SK-N-SH (cell line): Measurements from ENCODE around the gene TACC2. TPM values are rescaled to one million over a fixed set of nuclear protein-coding genes. Genes with fewer than 3 reads are reported as not detected.
A peak's percentile ranks its signal among the peaks of the same experiment; 100 is the strongest.

Experiments
- CTCF ChIA-PET: fragments of 300-600, 350-600 bp; formaldehyde crosslinking; extraction: SDS; loops from one replicate; lab custom pipeline; 2021; lab: Yijun Ruan, JAX
- POLR2A ChIA-PET: fragments of 350-600 bp; sonication (Branson Sonifier 250); formaldehyde crosslinking; extraction: SDS; loops from one replicate; lab custom pipeline; 2020; ENCODE audit warnings: antibody characterized with exemption, inconsistent platforms; lab: Yijun Ruan, JAX
- DNase-seq: peaks from one replicate; pipeline ENCODE4 v3.0.0; 2012
- H2AFZ ChIP-seq: fragments of 200-600 bp; sonication (generic); 2 replicates; pipeline ENCODE4 v1.8.1; 2016; ENCODE audit warnings: antibody characterized with exemption, mild to moderate bottlenecking, low read depth
- H3F3A ChIP-seq: fragments of 200-600 bp; sonication (generic); replicated peaks from 2 replicates; pipeline ENCODE3; 2016; ENCODE audit warnings: antibody characterized with exemption, mild to moderate bottlenecking; ENCODE audit not compliant: insufficient read depth
- H3K27ac ChIP-seq, 2 experiments: fragments of 200-500 bp in 1 of 2; fragments of 200-600 bp in 1 of 2; sonication (Bioruptor generic) in 1 of 2; sonication (generic), shearing (Covaris generic) in 1 of 2; 2 replicates each; pipeline versions ENCODE4 v1.5.1 to v1.6.1; 2014 to 2016; ENCODE audit warnings: low read depth in 2 of 2, inconsistent platforms in 1 of 2, low read length in 1 of 2, mild to moderate bottlenecking in 1 of 2, mixed read lengths in 1 of 2
- H3K27me3 ChIP-seq: fragments of 200-600 bp; sonication (generic), shearing (Covaris generic); 2 replicates; pipeline ENCODE4 v1.6.1; 2016; ENCODE audit warnings: mixed run types; ENCODE audit not compliant: insufficient read depth
- H3K36me3 ChIP-seq, 2 experiments: fragments of 200-500 bp in 1 of 2; fragments of 200-600 bp in 1 of 2; sonication (Bioruptor generic) in 1 of 2; sonication (generic) in 1 of 2; replicated peaks in 1 of 2; 2 replicates each; pipeline versions ENCODE3 to v1.5.1; 2014 to 2016; ENCODE audit warnings: low read length in 1 of 2, mild to moderate bottlenecking in 1 of 2; ENCODE audit not compliant: insufficient read depth in 2 of 2, control insufficient read depth in 1 of 2
- H3K4me1 ChIP-seq, 2 experiments: fragments of 200-500 bp in 1 of 2; fragments of 200-600 bp in 1 of 2; sonication (Bioruptor generic) in 1 of 2; sonication (generic), shearing (Covaris generic) in 1 of 2; 2 replicates each; pipeline versions ENCODE4 v1.5.1 to v1.6.1; 2014 to 2016; ENCODE audit warnings: low read depth in 1 of 2, low read length in 1 of 2, mixed run types in 1 of 2; ENCODE audit not compliant: insufficient read depth in 2 of 2, control insufficient read depth in 1 of 2
- H3K4me2 ChIP-seq: fragments of 200-600 bp; sonication (generic), shearing (Covaris generic); 2 replicates; pipeline ENCODE4 v1.6.1; 2017; ENCODE audit warnings: mixed run types
- H3K4me3 ChIP-seq, 2 experiments: fragments of 200-500 bp in 1 of 2; fragments of 200-600 bp in 1 of 2; sonication (Bioruptor generic) in 1 of 2; sonication (generic), shearing (Covaris generic) in 1 of 2; 2 replicates each; pipeline versions ENCODE4 v1.5.1 to v1.8.1; 2014 to 2016; ENCODE audit warnings: low read depth in 2 of 2, inconsistent platforms in 1 of 2, low read length in 1 of 2, mild to moderate bottlenecking in 1 of 2, mixed read lengths in 1 of 2, moderate library complexity in 1 of 2
- H3K79me2 ChIP-seq: fragments of 200-600 bp; sonication (generic); 2 replicates; pipeline ENCODE4 v1.8.1; 2017; ENCODE audit warnings: mild to moderate bottlenecking; ENCODE audit not compliant: insufficient read depth
- H3K9ac ChIP-seq: fragments of 200-600 bp; sonication (generic); 2 replicates; pipeline ENCODE4 v1.6.1; 2017; ENCODE audit warnings: mixed run types
- H3K9me2 ChIP-seq: fragments of 200-600 bp; sonication (generic); 2 replicates; pipeline ENCODE4 v1.6.1; 2017; ENCODE audit warnings: mixed run types
- H3K9me3 ChIP-seq: fragments of 200-600 bp; sonication (generic); 2 replicates; pipeline ENCODE4 v1.6.1; 2017; ENCODE audit warnings: mixed run types, mild to moderate bottlenecking, moderate library complexity
- H4K20me1 ChIP-seq: fragments of 200-600 bp; sonication (generic); 2 replicates; pipeline ENCODE4 v1.6.1; 2017; ENCODE audit warnings: mild to moderate bottlenecking, mixed run types; ENCODE audit not compliant: insufficient read depth
- CTCF ChIP-seq: fragments of 200-600 bp; sonication (generic); IDR thresholded peaks from 2 replicates; pipeline ENCODE4 v1.6.1; 2017; ENCODE audit warnings: antibody characterized with exemption, mild to moderate bottlenecking, moderate library complexity
- ELF1 ChIP-seq: IDR thresholded peaks from 2 replicates; pipeline ENCODE4 v1.4.0; 2012
- EZH2phosphoT487 ChIP-seq: fragments of 200-600 bp; sonication (generic); IDR thresholded peaks from 2 replicates; pipeline ENCODE4 v1.6.1; 2017; ENCODE audit warnings: low read depth, mixed run types, mild to moderate bottlenecking, antibody characterized with exemption, moderate library complexity, borderline replicate concordance
- FOSL2 ChIP-seq: IDR thresholded peaks from 2 replicates; pipeline ENCODE4 v1.4.0; 2012; ENCODE audit warnings: low read depth, mild to moderate bottlenecking, moderate library complexity, borderline replicate concordance
- GABPA ChIP-seq: IDR thresholded peaks from 2 replicates; pipeline ENCODE4 v1.4.0; 2012; ENCODE audit warnings: low read depth, mild to moderate bottlenecking
- GATA2 ChIP-seq: sonication (generic); formaldehyde crosslinking; IDR thresholded peaks from 2 replicates; pipeline ENCODE4 v1.5.0; 2020; ENCODE audit warnings: mild to moderate bottlenecking, missing genetic modification reagents
- IRF3 ChIP-seq: fragments of 150-350 bp; IDR thresholded peaks from 2 replicates; pipeline ENCODE4 v1.6.1; 2016; ENCODE audit warnings: mild to moderate bottlenecking, low read depth, low read length
- MAX ChIP-seq: IDR thresholded peaks from 2 replicates; pipeline ENCODE4 v1.4.0; 2012; ENCODE audit warnings: low read depth
- MXI1 ChIP-seq: IDR thresholded peaks from 2 replicates; pipeline ENCODE4 v1.6.1; 2012; ENCODE audit warnings: mild to moderate bottlenecking, low read depth, low read length, improper control_type of control experiment
- NFIC ChIP-seq: IDR thresholded peaks from 2 replicates; pipeline ENCODE4 v1.4.0; 2012; ENCODE audit warnings: borderline replicate concordance
- NRF1 ChIP-seq: IDR thresholded peaks from 2 replicates; pipeline ENCODE4 v1.6.1; 2012; ENCODE audit warnings: low read depth, mild to moderate bottlenecking, low read length
- PBX3 ChIP-seq: IDR thresholded peaks from 2 replicates; pipeline ENCODE4; 2012
- RCOR1 ChIP-seq: fragments of 150-350 bp; IDR thresholded peaks from 2 replicates; pipeline ENCODE4 v1.6.1; 2017; ENCODE audit warnings: antibody characterized with exemption, low read length
- REST ChIP-seq: IDR thresholded peaks from 2 replicates; pipeline ENCODE4 v1.6.1; 2012; ENCODE audit warnings: mild to moderate bottlenecking, low read depth, low read length, moderate library complexity
- SIN3A ChIP-seq: IDR thresholded peaks from 2 replicates; pipeline ENCODE4 v1.6.1; 2012; ENCODE audit warnings: low read depth, mild to moderate bottlenecking, low read length, moderate library complexity, borderline replicate concordance
- SMC3 ChIP-seq: IDR thresholded peaks from 2 replicates; pipeline ENCODE4 v1.6.1; 2012; ENCODE audit warnings: low read depth, low read length, improper control_type of control experiment
- TCF12 ChIP-seq: IDR thresholded peaks from 2 replicates; pipeline ENCODE4 v1.4.0; 2012
- TEAD4 ChIP-seq: IDR thresholded peaks from 2 replicates; pipeline ENCODE4 v1.4.0; 2012; ENCODE audit warnings: mild to moderate bottlenecking, borderline replicate concordance; ENCODE audit not compliant: insufficient read depth
- USF2 ChIP-seq: fragments of 150-350 bp; IDR thresholded peaks from 2 replicates; pipeline ENCODE4 v1.6.1; 2017; ENCODE audit warnings: antibody characterized with exemption, low read length, low read depth, borderline replicate concordance
- YY1 ChIP-seq: IDR thresholded peaks from 2 replicates; pipeline ENCODE4 v1.4.0; 2012; ENCODE audit warnings: low read depth, mild to moderate bottlenecking
- WGBS: methylation state at CpG from one replicate; pipeline ENCODE4 v1.1.6; 2017; ENCODE audit warnings: low lambda C conversion rate; 5-methylcytosine and 5-hydroxymethylcytosine counted together
- polyA plus RNA-seq, 3 experiments: library from polyadenylated mRNA; depleted of rRNA; stranded (reverse); fragments of >200 nt; gene quantifications; 2 replicates each; pipeline ENCODE4 v1.2.3, GENCODE V29; 2012

Gene TACC2
- polyA plus RNA-seq, 1 of the 3 experiments (the other 2 are of a cell fraction), result 8.8 TPM

- peaks cover 29 to 64% of the 10 kb centered on the region in 2 experiments for H3K4me1 ChIP-seq
- H2AFZ ChIP-seq, result no peak overlapping the region
- no peaks in the 10 kb centered on the region for H3K27me3 ChIP-seq
- no peaks in the 10 kb centered on the region for H3K36me3 ChIP-seq
- no peaks in the 10 kb centered on the region for H3K79me2 ChIP-seq
- peaks cover 30% of the 10 kb centered on the region for H3F3A ChIP-seq
- H3K9me2 ChIP-seq, result no peaks in the 10 kb centered on the region
- no peaks in the 10 kb centered on the region for H4K20me1 ChIP-seq
- no peaks in the 10 kb centered on the region for H3K9me3 ChIP-seq
- DNase-seq, result no peak
- H3K27ac ChIP-seq, result peak overlapping the region in 1 of 2 experiments; percentile 56; a peak in 2 of 4 replicates
- H3K9ac ChIP-seq, result no peak overlapping the region
- WGBS, result 88% methylated on average over 2 of the region's 2 CpGs
- H3K4me2 ChIP-seq, result no peak overlapping the region
- TF ChIP-seq SIN3A, result no peak
- TF ChIP-seq MXI1, result no peak
- POLR2A ChIA-PET, result interaction anchor here (1.0 kb wide), 1 partner anchor 18 kb away, joined by 3 read pairs; no protein-coding TSS in a partner anchor
- H3K4me3 ChIP-seq, result no peak overlapping the region
- CTCF ChIA-PET, result interaction anchor here (0.7 to 7.2 kb wide), 8 partner anchors 8 to 289 kb away, joined by 3 to 111 read pairs (median 6); no protein-coding TSS in a partner anchor
These were observed 155.2 kb downstream of the TACC2 start for GRCh38 chr10:122144199-122144598.

- Histone ChIP-seq H3K9me3 (no peaks in the 10 kb centered on the region), H3K9me2 (no peaks in the 10 kb centered on the region), H3K27me3 (no peaks in the 10 kb centered on the region), H3K27ac (no peak overlapping the region), H3K36me3 (no peaks in the 10 kb centered on the region), H2AFZ (no peak overlapping the region), H3K4me2 (no peak overlapping the region), H3K9ac (no peak overlapping the region), H3F3A (peaks cover 21% of the 10 kb centered on the region), H3K4me3 (no peak overlapping the region), H3K4me1 (peaks cover 20 to 55% of the 10 kb centered on the region in 2 experiments), H3K79me2 (no peaks in the 10 kb centered on the region), H4K20me1 (no peaks in the 10 kb centered on the region)
- CTCF ChIA-PET, result interaction anchor here (0.7 to 7.2 kb wide), 6 partner anchors 9 to 224 kb away, joined by 3 to 111 read pairs (median 8); no protein-coding TSS in a partner anchor
- WGBS, result 98% methylated on average over 2 of the region's 2 CpGs
- TF ChIP-seq IRF3 (no peak), NRF1 (no peak), FOSL2 (no peak), ELF1 (no peak), MAX (no peak), PBX3 (no peak), EZH2phosphoT487 (no peak), RCOR1 (no peak), GATA2 (CRISPR knock-in tag) (no peak), TEAD4 (no peak), REST (no peak), TCF12 (no peak), YY1 (no peak), GABPA (no peak), CTCF (no peak), NFIC (no peak), SMC3 (no peak), USF2 (no peak)
- POLR2A ChIA-PET, result no interaction called here
- DNase-seq, result no peak
These were observed 156.2 kb downstream of the TACC2 start for GRCh38 chr10:122145113-122145512.
